ENCODE results near the gene AGBL4.

DNA sequence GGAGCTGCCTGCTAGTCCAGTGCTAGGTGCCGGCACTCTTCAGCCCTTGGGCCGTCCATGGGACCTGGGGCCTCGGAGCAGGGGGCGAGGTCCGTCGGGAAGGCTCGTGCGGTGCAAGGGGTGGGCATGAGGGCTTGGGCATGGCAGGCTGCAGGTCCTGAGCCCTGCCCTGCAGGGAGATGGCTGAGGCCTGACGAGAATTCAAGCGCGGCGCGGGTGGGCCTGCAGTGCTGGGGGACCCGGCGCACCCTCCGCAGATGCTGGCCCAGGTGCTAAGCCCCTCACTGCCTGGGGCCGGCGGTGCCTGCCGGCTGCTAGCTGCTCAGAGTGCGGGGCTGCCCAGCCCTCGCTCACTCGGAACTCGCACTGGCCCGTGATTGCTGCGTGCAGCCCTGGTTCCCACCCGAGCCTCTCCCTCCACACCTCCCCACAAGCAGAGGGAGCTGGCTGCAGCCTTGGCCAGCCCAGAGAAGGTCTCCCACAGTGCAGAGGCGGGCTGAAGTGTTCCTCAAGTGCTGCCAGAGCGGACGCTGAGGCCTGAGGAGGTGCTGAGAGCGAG is 467.0 kb downstream of the AGBL4 start:
- TF ChIP-seq, protein P1, sequence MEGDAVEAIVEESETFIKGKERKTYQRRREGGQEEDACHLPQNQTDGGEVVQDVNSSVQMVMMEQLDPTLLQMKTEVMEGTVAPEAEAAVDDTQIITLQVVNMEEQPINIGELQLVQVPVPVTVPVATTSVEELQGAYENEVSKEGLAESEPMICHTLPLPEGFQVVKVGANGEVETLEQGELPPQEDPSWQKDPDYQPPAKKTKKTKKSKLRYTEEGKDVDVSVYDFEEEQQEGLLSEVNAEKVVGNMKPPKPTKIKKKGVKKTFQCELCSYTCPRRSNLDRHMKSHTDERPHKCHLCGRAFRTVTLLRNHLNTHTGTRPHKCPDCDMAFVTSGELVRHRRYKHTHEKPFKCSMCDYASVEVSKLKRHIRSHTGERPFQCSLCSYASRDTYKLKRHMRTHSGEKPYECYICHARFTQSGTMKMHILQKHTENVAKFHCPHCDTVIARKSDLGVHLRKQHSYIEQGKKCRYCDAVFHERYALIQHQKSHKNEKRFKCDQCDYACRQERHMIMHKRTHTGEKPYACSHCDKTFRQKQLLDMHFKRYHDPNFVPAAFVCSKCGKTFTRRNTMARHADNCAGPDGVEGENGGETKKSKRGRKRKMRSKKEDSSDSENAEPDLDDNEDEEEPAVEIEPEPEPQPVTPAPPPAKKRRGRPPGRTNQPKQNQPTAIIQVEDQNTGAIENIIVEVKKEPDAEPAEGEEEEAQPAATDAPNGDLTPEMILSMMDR (IDR thresholded peaks at IDR 0.05 in 8 of 11, conservative IDR thresholded peaks at IDR 0.05 in 3 of 11) = no peak
- TF ChIP-seq POLR2A (IDR thresholded peaks at IDR 0.05) = no peak
